H1 (cell line): ENCODE data around the gene CHD6. TPM values are rescaled to one million over a fixed set of nuclear protein-coding genes. Genes with fewer than 3 reads are reported as not detected.

ENCODE experiments used
- CTCF ChIA-PET: fragments of 300-600 bp; sonication (Branson Sonifier 250); formaldehyde crosslinking; loops from one replicate; lab custom pipeline; 2021; ENCODE audit not compliant: partially characterized antibody; lab: Charles Lee
- POLR2A ChIA-PET: fragments of 300-600 bp; sonication (Branson Sonifier 250); formaldehyde crosslinking; loops from one replicate; lab custom pipeline; 2021; ENCODE audit warnings: inconsistent platforms; ENCODE audit not compliant: partially characterized antibody; lab: Charles Lee
- DNase-seq, 2 experiments: peaks; one replicate each; pipeline versions ENCODE4 v3.0.0 to v3.0.0-alpha.2; 2010 to 2022; ENCODE audit warnings: low spot score in 2 of 2, low read depth in 1 of 2, mixed read lengths in 1 of 2
- FAIRE-seq: peaks from 2 replicates; lab custom pipeline; 2011; peaks lifted over from hg19 to GRCh38; lab: Jason Lieb, UNC
- H2AFZ ChIP-seq: 2 replicates; pipeline ENCODE4 v1.8.1; 2012; ENCODE audit warnings: low read length, inconsistent platforms
- H2AK5ac ChIP-seq: 2 replicates; pipeline ENCODE4 v1.6.1; 2013; ENCODE audit warnings: low read depth, low read length
- H2BK120ac ChIP-seq: replicated peaks from 2 replicates; pipeline ENCODE3; 2013; ENCODE audit warnings: low read depth, low read length, inconsistent platforms
- H2BK12ac ChIP-seq: 2 replicates; pipeline ENCODE4 v1.6.1; 2013; ENCODE audit warnings: low read depth, low read length
- H2BK15ac ChIP-seq: 2 replicates; pipeline ENCODE4 v1.6.1; 2013; ENCODE audit warnings: low read length
- H2BK20ac ChIP-seq: 2 replicates; pipeline ENCODE4 v1.6.1; 2013; ENCODE audit warnings: low read length
- H2BK5ac ChIP-seq: 2 replicates; pipeline ENCODE4 v1.6.1; 2013; ENCODE audit warnings: low read depth, low read length
- H3K14ac ChIP-seq: 2 replicates; pipeline ENCODE4 v1.6.1; 2013; ENCODE audit warnings: inconsistent platforms; ENCODE audit not compliant: insufficient read length
- H3K18ac ChIP-seq: 2 replicates; pipeline ENCODE4 v1.6.1; 2013; ENCODE audit warnings: low read length; ENCODE audit errors: extremely low read depth
- H3K23ac ChIP-seq: 2 replicates; pipeline ENCODE4 v1.6.1; 2013; ENCODE audit warnings: inconsistent platforms; ENCODE audit not compliant: insufficient read length
- H3K23me2 ChIP-seq: 2 replicates; pipeline ENCODE4 v1.6.1; 2013; ENCODE audit warnings: low read depth, low read length
- H3K27ac ChIP-seq: 2 replicates; pipeline ENCODE4 v1.6.1; 2011; ENCODE audit warnings: low read depth, low read length, inconsistent platforms
- H3K27me3 ChIP-seq, 4 experiments: replicated peaks in 1 of 4; 1 replicate in 1 of 4; 2 replicates in 3 of 4; pipeline versions ENCODE4 v1.6.1 to v1.8.1; 2011 to 2013; ENCODE audit warnings: low read length in 3 of 4, mild to moderate bottlenecking in 3 of 4, inconsistent platforms in 2 of 4, mixed read lengths in 2 of 4, moderate library complexity in 1 of 4; ENCODE audit not compliant: control insufficient read depth in 3 of 4, insufficient read depth in 3 of 4; ENCODE audit errors: extremely low read depth in 1 of 4
- H3K36me3 ChIP-seq, 4 experiments: 2 replicates each; pipeline versions ENCODE4 v1.6.1 to v1.8.1; 2011 to 2013; ENCODE audit warnings: mild to moderate bottlenecking in 4 of 4, low read length in 3 of 4, moderate library complexity in 2 of 4, control low read depth in 1 of 4, inconsistent platforms in 1 of 4; ENCODE audit not compliant: insufficient read depth in 4 of 4, control insufficient read depth in 2 of 4
- H3K4ac ChIP-seq: replicated peaks from 2 replicates; pipeline ENCODE3; 2013; ENCODE audit warnings: low read length, low read depth, mixed read lengths, inconsistent platforms; ENCODE audit not compliant: insufficient read length
- H3K4me1 ChIP-seq, 4 experiments: replicated peaks in 1 of 4; 1 replicate in 1 of 4; 2 replicates in 3 of 4; pipeline versions ENCODE4 v1.6.1 to v1.8.1; 2011 to 2013; ENCODE audit warnings: low read length in 3 of 4, inconsistent platforms in 2 of 4, mixed read lengths in 1 of 4; ENCODE audit not compliant: insufficient read depth in 4 of 4, control insufficient read depth in 3 of 4
- H3K4me2 ChIP-seq, 2 experiments: 2 replicates each; pipeline versions ENCODE4 v1.6.1 to v1.8.1; 2011 to 2013; ENCODE audit warnings: low read depth in 2 of 2, low read length in 2 of 2, control low read depth in 1 of 2, inconsistent platforms in 1 of 2, mild to moderate bottlenecking in 1 of 2; ENCODE audit not compliant: insufficient read depth in 1 of 2
- H3K4me3 ChIP-seq, 4 experiments: fragments of 200-600, 300-600 bp in 1 of 4; sonication (generic), shearing (Covaris generic), sonication (Bioruptor Twin) in 1 of 4; 2 replicates each; pipeline versions ENCODE4 v1.5.1 to v1.8.1; 2011 to 2016; ENCODE audit warnings: low read length in 4 of 4, low read depth in 3 of 4, control low read depth in 2 of 4, inconsistent platforms in 2 of 4, mild to moderate bottlenecking in 2 of 4, mixed read lengths in 1 of 4, moderate library complexity in 1 of 4; ENCODE audit not compliant: insufficient read depth in 2 of 4; ENCODE audit errors: extremely low read depth in 1 of 4
- H3K56ac ChIP-seq: replicated peaks from 2 replicates; pipeline ENCODE3; 2013; ENCODE audit warnings: low read depth, mild to moderate bottlenecking, mixed read lengths, low read length, inconsistent platforms; ENCODE audit not compliant: insufficient read length
- H3K79me1 ChIP-seq: 2 replicates; pipeline ENCODE4 v1.6.1; 2013; ENCODE audit warnings: low read depth, low read length, control low read depth
- H3K79me2 ChIP-seq, 2 experiments: 2 replicates each; pipeline versions ENCODE4 v1.6.1 to v1.8.1; 2012 to 2013; ENCODE audit warnings: low read length in 2 of 2, mild to moderate bottlenecking in 2 of 2, inconsistent platforms in 1 of 2; ENCODE audit not compliant: insufficient read depth in 2 of 2, control insufficient read depth in 1 of 2
- H3K9ac ChIP-seq, 4 experiments: replicated peaks in 1 of 4; 1 replicate in 1 of 4; 2 replicates in 3 of 4; pipeline versions ENCODE4 v1.6.1 to v1.8.1; 2011 to 2013; ENCODE audit warnings: low read depth in 3 of 4, low read length in 3 of 4, control low read depth in 2 of 4, mild to moderate bottlenecking in 2 of 4, moderate library complexity in 2 of 4, inconsistent platforms in 1 of 4; ENCODE audit errors: extremely low read depth in 1 of 4
- H3K9me3 ChIP-seq, 2 experiments: 2 replicates each; pipeline versions ENCODE4 v1.6.1 to v1.8.1; 2012 to 2013; ENCODE audit warnings: mild to moderate bottlenecking in 2 of 2, moderate library complexity in 2 of 2, control low read depth in 1 of 2, inconsistent platforms in 1 of 2, low read depth in 1 of 2, low read length in 1 of 2, mixed read lengths in 1 of 2; ENCODE audit not compliant: insufficient read depth in 2 of 2
- H4K20me1 ChIP-seq, 2 experiments: replicated peaks in 1 of 2; 2 replicates each; pipeline versions ENCODE3 to v1.8.1; 2011 to 2013; ENCODE audit warnings: inconsistent platforms in 2 of 2, low read length in 2 of 2, mild to moderate bottlenecking in 1 of 2; ENCODE audit not compliant: insufficient read depth in 2 of 2, control insufficient read depth in 1 of 2
- H4K5ac ChIP-seq: 2 replicates; pipeline ENCODE4 v1.6.1; 2013; ENCODE audit warnings: low read length, low read depth, mixed read lengths, inconsistent platforms; ENCODE audit not compliant: insufficient read length
- H4K8ac ChIP-seq: 2 replicates; pipeline ENCODE4 v1.8.0; 2013; ENCODE audit warnings: mild to moderate bottlenecking, moderate library complexity, low read length, inconsistent platforms; ENCODE audit not compliant: insufficient read depth; ENCODE audit errors: extremely low read depth
- H4K91ac ChIP-seq: replicated peaks from 2 replicates; pipeline ENCODE3; 2013; ENCODE audit warnings: low read length, mixed read lengths, inconsistent platforms; ENCODE audit not compliant: insufficient read length
- KDM4A ChIP-seq: IDR thresholded peaks from one replicate; pipeline ENCODE4 v1.7.1; 2012; ENCODE audit warnings: low read depth, mild to moderate bottlenecking, moderate library complexity, low read length, inconsistent platforms; ENCODE audit not compliant: severe bottlenecking
- WGBS, 2 experiments: shearing (Covaris generic) in 1 of 2; methylation state at CpG; one replicate each; pipeline versions ENCODE4 v1.1.6 to v1.1.7; 2013 to 2015; ENCODE audit warnings: low lambda C conversion rate in 2 of 2, mixed read lengths in 2 of 2, inconsistent platforms in 1 of 2, low coverage in 1 of 2, missing lambda C conversion rate in 1 of 2; ENCODE audit not compliant: insufficient replicate concordance in 2 of 2, insufficient coverage in 1 of 2, insufficient read length in 1 of 2; ENCODE audit errors: extremely low coverage in 1 of 2, missing lambda C conversion rate in 1 of 2; 5-methylcytosine and 5-hydroxymethylcytosine counted together
- polyA plus RNA-seq, 7 experiments: library from polyadenylated mRNA; depleted of rRNA in 3 of 7; stranded (reverse) in 5 of 7; unstranded in 2 of 7; fragments of >200 nt in 5 of 7; fragments of 200-250 nt in 2 of 7; gene quantifications; 1 replicate in 5 of 7; 2 replicates in 1 of 7; 4 replicates in 1 of 7; pipeline versions ENCODE4 v1.2.1 to v1.2.3, GENCODE V29; 2011 to 2013; ENCODE audit warnings: missing spikeins in 2 of 7, mixed read lengths in 2 of 7
- total RNA-seq: library from RNA; stranded (reverse); fragmentation: NEBNext Ultra II Directional; extraction: Animal tissue kit (Norgen Biotek cat#: 25700); gene quantifications from 2 replicates; pipeline ENCODE4 v1.2.1, GENCODE V29; 2021
- TF ChIP-seq, protein P1 (sequence below): IDR thresholded peaks from 2 replicates; pipeline ENCODE4 v1.6.1; 2011; ENCODE audit warnings: low read depth, mild to moderate bottlenecking, low read length; ENCODE audit not compliant: insufficient read depth

Gene CHD6
- total and polyA plus RNA-seq, 2 of the 8 experiments (the other 6 are each of a cell fraction or from before 2014, with no cell fraction given), result 11.1 to 62.9 TPM

- no peaks in the 10 kb centered on the region for H3K27me3 ChIP-seq
- H3K4me1 ChIP-seq, result peaks cover 0 to 8% (median 6%) of the 10 kb centered on the region in 4 experiments; a peak in 4 of 7 replicates
- H2BK15ac ChIP-seq, result no peak overlapping the region
- H2BK12ac ChIP-seq, result no peak overlapping the region
- peak overlapping the region; percentile 44 to 83 (median 64) for H3K4me3 ChIP-seq
- H3K23me2 ChIP-seq, result no peaks in the 10 kb centered on the region; the same call in 1 of the 2 replicates
- H4K5ac ChIP-seq, result no peak overlapping the region
- no peak overlapping the region for H2AK5ac ChIP-seq
- no peak overlapping the region for H2BK5ac ChIP-seq
- H3K9me3 ChIP-seq, result no peaks in the 10 kb centered on the region
- POLR2A ChIA-PET, result interaction anchor here (0.6 to 2.8 kb wide), 17 partner anchors 10 to 309 kb away, joined by 3 to 9 read pairs (median 5); no protein-coding TSS in a partner anchor
- H3K4ac ChIP-seq, result no peak overlapping the region
- no peak overlapping the region for H4K91ac ChIP-seq
- no peak for DNase-seq
- no peak overlapping the region for H3K14ac ChIP-seq
- H4K8ac ChIP-seq, result peak overlapping the region; percentile 58; the same call in 1 of the 2 replicates
- peak overlapping the region; percentile 70 to 81 for H3K4me2 ChIP-seq
- no peak overlapping the region for H3K56ac ChIP-seq
- H3K79me1 ChIP-seq, result no peaks in the 10 kb centered on the region; the same call in 1 of the 2 replicates
- no peak overlapping the region for H2BK120ac ChIP-seq
- no peak overlapping the region for H3K23ac ChIP-seq
- peaks cover 25 to 38% of the 10 kb centered on the region in 2 experiments for H3K79me2 ChIP-seq
- peak overlapping the region; percentile 35 for H2AFZ ChIP-seq
- H3K9ac ChIP-seq, result peak overlapping the region; percentile 18 to 70 (median 61); a peak in 6 of 7 replicates
- H3K36me3 ChIP-seq, result no peaks in the 10 kb centered on the region
- H2BK20ac ChIP-seq, result no peak overlapping the region
- WGBS, 2 experiments, result 8% methylated on average over 21 of the region's 30 CpGs; no CpG with 5 or more reads in 1 of the 2 experiments
- peak overlapping the region; percentile 38; the same call in 1 of the 2 replicates for H3K27ac ChIP-seq
- CTCF ChIA-PET, result interaction anchor here (1.0 to 2.1 kb wide), 3 partner anchors 88 to 155 kb away, joined by 3 to 4 read pairs (median 4); no protein-coding TSS in a partner anchor
- TF ChIP-seq, protein P1, sequence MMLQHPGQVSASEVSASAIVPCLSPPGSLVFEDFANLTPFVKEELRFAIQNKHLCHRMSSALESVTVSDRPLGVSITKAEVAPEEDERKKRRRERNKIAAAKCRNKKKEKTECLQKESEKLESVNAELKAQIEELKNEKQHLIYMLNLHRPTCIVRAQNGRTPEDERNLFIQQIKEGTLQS, result no peak
- TF ChIP-seq KDM4A, result peak; percentile 86
- peaks cover 9 to 12% of the 10 kb centered on the region in 2 experiments for H4K20me1 ChIP-seq
- no peak for FAIRE-seq
- no peak overlapping the region for H3K18ac ChIP-seq
Observed at GRCh38 chr20:41618807-41619311, 682 bp upstream of the CHD6 start.
